T follicular helper cell (primary cell): ENCODE data around the gene PPP6R3.
"Not testable (repeated sequence)": the region's sequence is repeated elsewhere in the genome, so short reads cannot be mapped to it uniquely, and the experiment has no call there.

Source experiments
- DNase-seq: peaks from one replicate; pipeline ENCODE4 v3.0.0-alpha.2; 2020; ENCODE audit warnings: low read depth

Gene PPP6R3

DNA sequence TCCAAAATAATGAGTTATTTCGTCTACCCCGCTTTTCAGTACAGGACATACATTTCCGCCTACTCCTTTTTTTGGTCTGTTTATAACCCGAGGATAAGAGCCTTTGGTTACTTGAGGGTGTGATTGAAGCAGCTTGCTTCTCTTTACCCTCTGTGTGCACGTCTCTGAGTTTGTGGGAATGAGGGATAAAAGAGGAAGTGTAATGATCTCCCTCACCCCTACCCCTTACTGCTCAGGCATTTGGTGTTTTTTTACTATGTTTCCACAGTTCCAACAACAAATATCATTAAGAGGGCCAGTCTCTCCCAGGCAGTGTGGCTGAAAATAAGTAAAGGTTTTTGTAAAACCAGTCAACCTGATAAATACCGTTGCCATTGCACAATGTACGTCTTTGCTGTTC, 140.6 kb downstream of the PPP6R3 start:
- DNase-seq: no peak

DNA sequence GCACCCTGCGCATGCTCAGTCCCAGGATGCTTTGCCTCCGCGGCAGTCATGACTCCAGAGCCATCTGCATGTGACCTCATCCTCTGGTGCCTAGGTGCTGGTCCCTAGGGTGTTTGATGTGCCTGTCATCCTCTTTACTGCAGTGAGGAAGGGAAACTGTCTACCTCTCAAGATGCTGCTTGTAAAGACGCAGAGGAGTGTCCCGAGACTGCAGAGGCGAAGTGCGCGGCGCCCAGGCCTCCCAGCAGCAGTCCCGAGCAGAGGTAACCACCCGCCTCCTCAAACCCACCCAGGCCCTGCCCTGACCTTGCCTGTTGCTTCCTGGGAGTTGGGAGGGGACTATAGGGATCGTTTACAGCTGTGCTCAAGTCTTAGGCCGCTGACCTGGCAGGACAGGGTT, 149.2 kb downstream of the PPP6R3 start:
- no peak for DNase-seq

DNA sequence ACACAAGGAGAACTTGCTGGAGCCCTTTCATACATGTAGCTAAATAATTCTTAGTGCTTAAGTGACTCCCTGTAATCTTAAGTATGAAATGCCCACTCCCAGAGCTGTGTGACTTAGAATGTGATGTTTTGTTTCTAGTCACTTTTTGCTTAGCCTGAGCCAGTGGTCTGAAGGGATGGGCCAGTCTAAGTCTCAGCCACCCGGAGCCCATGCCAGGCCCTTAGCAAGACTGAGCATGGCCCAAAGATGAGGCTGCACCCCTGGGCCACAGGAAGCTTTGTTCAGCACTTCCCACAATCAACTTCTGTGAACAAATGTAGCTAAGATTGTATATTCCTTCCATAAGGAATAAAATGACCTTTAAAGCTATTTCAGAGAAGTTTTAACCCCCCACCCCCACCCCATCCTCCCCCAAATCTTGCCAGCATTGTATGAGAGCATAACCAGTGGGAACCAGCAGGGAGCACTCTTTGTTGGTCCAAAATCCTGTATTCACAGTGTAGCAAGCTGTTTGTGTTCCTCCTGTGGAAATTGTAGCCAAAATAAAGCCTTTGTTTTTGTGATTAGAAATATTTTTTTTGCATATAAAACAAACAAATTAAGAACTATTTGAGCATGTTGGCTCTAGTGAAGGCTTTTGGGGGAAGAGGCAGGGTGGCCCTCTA, 150.0 kb downstream of the PPP6R3 start:
- DNase-seq: no peak

DNA sequence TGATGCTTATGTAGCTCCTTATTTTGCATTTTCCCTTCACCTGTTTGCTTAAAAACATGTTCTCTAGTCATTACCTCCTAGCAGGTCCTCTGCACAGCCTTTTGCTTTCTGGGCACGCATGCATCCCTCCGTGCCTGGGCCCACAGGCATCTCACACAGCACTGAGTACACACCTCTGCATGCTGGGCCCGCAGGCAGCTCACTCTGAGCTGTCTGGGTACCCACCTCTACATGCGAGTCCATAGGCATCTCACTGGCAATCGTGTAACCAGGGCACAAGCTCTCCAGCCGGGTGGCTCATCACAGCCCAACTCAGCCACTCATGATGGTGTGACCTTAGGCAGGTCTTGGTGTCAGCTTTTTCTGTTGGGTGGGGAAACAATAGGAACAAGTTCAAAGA, 155.1 kb downstream of the PPP6R3 start:
- DNase-seq: no peak

DNA sequence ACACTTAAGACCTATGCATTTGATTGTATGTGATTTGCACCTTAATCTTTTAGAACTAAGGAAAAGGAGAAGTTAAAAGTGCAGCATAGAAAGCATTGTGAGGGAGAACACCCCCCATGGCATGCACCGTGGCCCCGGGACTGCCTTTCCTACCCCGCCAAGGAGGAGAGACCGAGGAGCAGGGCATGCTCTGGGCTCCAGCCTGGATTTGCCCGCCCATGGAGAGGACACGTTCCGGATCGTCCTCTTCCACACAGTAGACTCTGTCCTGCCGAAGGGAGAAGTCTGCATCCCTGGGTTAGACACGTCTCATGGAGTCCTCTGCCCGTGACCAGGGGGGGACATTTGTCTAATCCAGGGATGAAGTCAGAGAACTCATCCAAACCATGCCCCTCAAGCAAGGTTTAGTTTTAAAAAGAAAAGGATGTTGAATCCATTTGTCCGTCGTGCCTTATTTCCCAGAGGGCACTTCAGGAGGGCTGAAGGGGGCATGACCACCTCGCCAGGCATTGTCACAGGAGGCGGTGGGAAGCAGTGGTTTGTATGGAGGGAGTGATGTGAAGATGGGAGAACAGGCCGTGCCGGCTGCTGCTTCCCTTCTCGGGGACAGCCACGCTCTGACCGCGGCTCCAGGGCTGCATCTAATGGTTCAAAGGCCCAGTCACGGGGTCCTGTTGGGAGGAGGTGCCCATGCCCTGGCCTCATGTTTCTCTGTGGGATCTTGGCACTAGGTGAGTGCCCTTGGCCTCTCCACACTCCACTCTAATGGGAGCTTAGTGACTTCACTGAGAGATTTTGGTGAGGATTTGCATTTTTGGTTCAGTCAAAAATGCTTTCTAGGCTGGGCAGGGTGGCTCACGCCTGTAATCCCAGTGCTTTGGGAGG, 157.6 kb downstream of the PPP6R3 start:
- DNase-seq: no peak

DNA sequence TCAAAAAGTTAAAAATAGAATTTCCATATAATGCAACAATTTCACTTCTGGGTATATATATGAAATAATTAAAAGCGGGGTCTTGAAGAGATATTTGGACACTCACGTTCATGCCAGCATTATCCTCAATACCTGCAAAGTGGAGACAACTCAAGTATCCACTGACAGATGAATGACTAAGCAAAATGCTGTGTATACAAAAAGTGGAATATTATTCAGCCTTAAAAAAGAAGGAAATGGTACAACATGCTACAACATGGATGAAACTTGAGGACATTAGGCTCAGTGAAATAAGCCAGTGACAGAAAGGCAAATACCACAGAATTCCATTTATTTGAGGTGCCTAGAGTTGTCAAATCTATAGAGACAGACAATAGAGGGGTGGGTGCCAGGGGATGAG, 161.3 kb downstream of the PPP6R3 start:
- DNase-seq: no peak

DNA sequence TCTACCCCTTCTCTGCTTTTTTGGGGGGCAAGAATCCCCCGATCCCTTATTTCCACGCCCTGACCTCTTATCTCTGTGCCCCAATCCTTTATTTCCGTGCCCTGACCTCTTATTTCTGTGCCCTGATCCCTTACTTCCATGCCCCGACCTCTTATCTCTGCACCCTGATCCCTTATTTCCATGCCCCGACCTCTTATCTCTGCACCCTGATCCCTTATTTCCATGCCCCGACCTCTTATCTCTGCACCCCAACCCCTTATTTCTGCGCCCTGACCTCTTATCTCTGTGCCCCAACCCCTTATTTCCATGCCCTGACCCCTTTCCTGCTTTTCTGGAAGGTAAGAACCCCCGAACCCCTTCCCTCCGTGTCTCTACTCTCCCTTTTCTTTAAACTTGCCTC, 163.2 kb downstream of the PPP6R3 start:
- DNase-seq: not testable (repeated sequence)

DNA sequence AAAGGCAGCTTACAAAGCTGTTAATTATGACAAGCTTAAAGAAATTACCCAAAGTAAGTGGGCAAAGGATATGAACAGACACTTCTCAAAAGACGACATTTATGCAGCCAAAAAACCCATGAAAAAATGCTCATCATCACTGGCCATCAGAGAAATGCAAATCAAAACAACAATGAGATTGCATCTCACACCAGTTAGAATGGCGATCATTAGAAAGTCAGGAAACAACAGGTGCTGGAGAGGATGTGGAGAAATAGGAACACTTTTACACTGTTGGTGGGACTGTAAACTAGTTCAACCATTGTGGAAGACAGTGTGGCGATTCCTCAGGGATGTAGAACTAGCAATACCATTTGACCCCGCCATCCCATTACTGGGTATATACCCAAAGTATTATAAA, 164.5 kb downstream of the PPP6R3 start:
- DNase-seq: not testable (repeated sequence)

DNA sequence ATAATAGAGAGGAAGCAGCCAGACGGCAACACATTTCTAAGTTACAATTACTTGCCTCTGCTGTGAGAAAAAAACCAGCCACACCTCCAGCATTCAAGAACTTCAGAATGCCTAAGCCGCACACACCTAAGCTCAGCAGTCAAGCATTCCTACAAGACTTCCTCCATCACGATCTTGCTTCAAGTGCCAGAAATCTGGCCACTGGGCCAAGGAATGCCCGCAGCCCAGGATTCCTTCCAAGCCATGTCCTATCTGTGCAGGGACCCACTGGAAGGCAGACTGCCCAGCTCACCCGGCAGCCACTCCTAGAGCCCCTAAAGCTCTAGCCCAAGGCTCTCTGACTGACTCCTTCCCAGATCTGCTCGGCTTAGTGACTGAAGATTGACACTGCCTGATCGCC, 165.7 kb downstream of the PPP6R3 start:
- DNase-seq: not testable (repeated sequence)

DNA sequence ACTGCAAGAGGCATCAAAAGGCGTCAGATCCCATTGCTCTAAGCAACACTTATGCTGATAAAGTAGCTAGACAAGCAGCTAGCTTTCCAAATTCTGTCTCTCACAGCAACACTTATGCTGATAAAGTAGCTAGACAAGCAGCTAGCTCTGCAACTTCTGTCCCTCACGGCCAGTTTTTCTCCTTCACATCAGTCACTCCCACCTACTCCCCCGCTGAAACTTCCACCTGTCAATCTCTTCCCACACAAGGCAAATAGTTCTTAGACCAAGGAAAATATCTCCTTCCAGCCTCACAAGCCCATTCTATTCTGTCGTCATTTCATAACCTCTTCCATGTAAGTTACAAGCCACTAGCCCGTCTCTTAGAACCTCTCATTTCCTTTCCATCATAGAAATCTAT, 168.3 kb downstream of the PPP6R3 start:
- not testable (repeated sequence) for DNase-seq

DNA sequence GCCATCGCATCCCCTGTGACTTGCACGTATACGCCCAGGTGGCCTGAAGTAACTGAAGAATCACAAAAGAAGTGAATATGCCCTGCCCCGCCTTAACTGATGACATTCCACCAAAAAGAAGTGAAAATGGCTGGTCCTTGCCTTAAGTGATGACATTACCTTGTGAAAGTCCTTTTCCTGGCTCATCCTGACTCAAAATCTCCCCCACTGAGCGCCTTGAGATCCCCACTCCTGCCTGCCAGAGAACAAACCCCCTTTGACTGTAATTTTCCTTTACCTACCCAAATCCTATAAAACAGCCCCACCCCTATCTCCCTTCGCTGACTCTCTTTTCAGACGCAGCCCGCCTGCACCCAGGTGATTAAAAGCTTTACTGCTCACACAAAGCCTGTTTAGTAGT, 171.8 kb downstream of the PPP6R3 start:
- not testable (repeated sequence) for DNase-seq

DNA sequence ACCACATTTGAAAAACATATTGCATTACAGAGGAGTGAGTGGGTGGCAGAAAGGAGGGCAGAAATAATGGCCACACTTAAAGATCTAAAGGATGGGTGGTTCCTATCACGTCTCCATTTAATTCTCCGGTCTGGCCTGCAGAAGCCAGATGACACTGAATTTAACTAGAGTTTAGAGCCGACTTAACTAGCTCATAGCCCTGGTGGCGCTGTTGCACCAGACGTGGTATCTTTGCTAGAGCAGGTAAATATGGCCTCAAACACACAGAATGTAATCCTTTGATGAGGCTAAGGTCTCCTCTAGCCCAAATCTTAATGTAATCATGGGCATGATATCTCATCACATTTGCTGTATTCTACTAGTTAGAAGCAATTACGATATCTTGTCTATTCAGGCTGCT, 172.2 kb downstream of the PPP6R3 start:
- DNase-seq: peak; percentile 22

DNA sequence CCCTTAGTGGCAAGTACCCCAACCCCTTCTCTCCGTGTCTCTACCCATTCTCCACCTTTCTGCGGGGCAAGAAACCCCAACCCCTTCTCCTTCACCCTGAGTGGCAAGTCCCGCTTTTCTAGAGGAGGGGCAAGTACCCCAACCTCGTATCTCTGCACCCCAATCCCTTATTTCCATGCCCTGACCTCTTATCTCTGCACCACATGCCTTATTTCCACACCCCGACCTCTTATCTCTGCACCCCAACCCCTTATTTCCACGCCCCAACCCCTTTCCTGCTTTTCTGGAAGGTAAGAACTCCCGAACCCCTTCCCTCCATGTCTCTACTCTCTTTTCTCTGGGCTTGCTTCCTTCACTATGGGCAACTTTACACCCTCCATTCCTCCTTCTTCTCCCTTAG, 174.1 kb downstream of the PPP6R3 start:
- DNase-seq: not testable (repeated sequence)

DNA sequence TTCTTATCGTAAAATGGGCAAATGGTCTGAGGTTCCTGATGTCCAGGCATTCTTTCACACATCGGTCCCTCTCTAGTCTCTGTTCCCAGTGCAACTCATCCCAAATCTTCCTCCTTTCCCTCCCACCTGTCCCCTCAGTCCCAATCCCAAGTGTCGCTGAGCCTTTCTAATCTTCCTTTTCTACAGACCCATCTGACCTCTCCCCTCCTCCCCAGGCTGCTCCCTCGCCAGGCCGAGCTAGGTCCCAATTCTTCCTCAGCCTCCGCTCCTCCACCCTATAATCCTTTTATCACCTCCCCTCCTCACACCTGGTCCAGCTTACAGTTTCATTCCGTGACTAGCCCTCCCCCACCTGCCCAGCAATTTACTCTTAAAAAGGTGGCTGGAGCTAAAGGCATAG, 174.6 kb downstream of the PPP6R3 start:
- DNase-seq: not testable (repeated sequence)

DNA sequence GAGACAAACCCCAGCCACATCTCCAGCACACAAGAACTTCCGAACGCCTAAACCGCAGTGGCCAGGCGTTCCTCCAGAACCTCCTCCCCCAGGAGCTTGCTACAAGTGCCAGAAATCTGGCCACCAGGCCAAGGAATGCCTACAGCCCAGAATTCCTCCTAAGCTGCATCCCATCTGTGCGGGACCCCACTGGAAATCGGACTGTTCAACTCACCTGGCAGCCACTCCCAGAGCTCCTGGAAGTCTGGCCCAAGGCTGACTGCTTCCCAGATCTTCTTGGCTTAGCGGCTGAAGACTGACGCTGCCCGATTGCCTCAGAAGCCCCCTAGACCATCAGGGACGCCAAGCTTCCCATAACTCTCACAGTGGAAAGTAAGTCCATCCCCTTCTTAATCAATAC, 175.3 kb downstream of the PPP6R3 start:
- not testable (repeated sequence) for DNase-seq

DNA sequence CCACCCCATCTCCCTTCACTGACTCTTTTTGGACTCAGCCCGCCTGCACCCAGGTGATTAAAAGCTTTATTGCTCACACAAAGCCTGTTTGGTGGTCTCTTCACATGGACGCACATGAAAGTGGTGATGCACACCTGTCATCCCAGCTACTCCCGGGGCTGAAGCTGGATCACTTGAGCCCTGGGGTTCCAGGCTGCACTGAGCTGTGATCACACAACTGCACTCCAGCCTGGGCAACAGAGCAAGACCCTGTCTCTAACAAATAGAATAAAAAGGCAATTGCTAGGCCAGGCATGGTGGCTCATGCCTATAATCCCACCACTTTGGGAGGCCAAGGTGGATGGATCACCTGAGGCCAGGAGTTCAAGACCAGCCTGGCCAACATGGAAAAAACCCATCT, 178.8 kb downstream of the PPP6R3 start:
- DNase-seq: not testable (repeated sequence)

DNA sequence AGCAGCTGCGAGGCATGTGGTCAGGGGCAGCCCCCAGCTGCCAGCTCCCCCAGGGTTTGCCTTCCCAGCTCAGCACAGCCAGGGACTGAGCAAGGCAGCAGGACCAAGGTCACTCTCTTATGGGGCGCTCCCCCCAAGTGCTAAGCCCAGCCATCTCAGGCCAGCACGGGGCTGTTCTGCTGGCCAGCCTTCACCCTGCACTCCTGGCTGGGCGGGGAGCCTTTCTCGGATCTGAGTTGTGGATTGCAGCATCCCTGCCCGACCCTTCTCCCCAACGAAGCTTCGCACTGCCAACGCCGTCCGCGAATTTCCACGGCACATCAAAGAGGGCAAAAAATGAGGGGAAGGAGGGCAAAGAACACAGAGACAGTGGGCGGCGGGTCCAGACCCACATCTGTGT, 181.3 kb downstream of the PPP6R3 start:
- no peak for DNase-seq

DNA sequence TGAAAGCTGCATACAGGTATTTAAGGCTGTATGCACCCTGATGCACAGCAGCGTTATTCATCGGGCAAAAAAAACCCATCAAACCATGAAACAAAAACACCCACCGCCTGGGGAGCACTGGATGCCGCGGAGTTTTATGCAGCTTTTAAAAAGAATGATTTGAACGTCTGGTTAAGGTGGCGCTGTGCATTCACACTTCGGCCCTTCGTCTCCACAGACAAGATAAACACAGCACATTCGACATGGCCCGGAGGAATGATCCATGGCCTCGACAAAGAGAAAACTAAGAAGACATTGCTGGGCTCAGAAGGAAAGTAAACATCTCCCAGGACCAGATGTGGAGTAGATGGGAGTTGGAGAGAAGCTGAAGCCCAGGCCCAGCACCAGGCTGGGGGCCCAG, 183.0 kb downstream of the PPP6R3 start:
- DNase-seq: no peak

DNA sequence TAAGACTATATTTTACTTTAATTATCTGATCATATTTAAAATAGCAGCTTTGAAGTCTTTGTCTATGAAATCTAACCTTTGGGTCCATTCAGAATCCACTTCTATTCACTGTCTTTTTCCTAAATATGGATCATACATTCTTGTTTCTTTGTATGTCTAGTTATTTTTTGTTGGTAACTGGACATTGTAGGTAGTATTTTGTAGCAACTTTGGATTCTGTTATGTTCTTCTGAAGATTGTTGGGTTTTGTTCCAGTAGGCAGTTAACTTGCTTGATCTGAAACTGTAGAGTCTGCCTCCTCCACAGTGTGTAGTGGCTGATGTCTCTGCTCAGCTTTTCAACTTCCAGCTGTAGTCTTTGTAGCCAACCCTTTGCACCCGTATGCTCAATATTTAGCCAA, 186.3 kb downstream of the PPP6R3 start:
- DNase-seq: no peak

DNA sequence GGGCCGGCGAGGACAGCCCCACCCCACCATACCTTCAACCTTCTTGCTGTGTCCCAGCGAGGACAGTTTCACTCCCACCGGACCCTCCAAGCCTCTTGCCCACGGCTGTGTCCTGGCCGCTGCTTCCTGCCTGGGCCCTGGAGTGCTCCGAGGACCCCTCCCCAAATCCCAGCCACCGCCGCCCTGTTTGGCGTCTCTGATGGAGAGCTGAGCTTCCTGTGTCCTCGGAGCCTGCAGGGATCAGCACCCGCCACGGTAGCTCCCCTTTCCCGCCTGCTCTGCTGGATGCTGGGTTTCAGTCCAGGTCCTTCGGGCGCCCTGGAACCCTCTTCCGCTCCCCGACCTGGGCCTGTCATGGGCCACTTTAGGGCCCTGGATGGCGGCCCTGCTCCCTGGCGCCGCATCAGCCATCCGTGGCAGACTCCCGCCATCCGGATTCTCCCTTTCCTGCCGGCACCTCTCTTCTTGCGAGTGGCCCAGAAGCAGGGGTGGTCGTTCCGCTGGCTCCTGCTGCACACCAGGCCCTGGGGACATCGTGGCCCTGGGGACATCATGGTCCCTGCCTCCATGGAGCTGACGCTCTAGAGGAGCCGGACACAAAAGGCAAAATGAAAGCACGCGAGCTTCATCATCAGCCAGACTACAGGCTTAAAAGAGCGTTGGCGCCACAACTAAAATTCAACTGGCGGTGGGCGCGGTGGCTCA, 189.5 kb downstream of the PPP6R3 start:
- DNase-seq: no peak

DNA sequence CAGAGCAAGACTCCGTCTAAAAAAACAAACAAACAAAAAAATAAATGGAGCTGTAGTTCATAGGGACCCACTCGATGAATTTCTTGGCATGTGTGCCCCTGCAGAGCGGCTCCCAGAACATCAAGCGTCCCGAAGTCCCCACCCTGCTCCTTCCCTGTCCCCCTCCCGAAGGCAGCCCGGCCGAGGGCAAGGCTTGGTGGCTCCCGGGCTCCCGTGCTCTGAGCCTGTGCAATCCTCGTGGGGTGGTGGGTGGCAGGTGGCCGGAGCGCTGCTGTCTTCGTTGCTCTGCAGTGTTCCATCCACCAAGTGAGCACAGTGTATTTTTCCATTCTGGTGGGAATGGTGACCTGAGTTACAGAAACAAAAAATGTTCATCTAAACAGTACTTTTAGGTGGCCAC, 190.2 kb downstream of the PPP6R3 start:
- DNase-seq: no peak

DNA sequence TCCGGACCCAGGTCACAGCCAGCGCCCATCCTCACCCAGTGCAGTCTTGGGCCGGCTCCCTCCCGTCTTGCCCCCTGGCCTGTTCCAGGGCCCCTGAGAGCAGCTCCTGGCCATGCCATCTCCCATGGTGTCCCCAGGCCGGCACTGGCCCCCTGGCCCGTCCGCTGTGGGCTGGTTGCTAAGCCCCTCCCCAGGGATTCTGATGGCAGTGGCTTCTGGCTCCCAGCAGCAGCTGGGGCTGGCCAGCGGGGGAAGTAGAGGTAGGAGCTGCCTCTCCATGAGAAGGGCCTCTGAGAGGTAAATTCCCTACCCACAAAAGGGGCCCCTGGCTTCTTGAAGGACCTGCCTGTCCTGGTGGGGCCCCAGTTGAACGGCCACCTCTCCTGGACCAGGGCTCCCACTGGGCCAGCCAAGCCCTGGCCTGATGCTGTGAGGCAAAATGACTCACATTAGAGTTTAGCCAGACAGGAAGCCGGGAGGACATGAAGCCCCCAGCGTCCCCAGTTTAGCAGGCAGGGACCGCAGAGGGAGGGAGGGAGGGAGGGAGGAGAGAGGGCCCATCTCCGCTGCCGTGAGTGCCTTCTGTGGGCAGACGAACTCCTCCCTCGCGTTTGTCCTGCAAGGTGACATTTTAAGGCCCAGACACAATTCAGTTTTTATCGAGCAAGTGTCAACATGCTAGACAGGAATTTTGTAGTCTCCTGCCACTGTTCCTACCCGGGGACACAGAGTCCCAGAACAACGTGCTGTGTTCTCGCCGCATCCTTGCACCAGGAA, 190.8 kb downstream of the PPP6R3 start:
- DNase-seq: no peak
